ENCODE results near the gene SEL1L. TPM values are rescaled to one million over a fixed set of nuclear protein-coding genes. Genes with fewer than 3 reads are reported as not detected.

Gene SEL1L
- polyA plus RNA-seq, 3 donors, result 14.4 to 48.4 (median 42.5) TPM

GRCh38 chr14:81485372-81485771 lies 48.3 kb downstream of the SEL1L start:
- Mint-ChIP-seq H3K27me3 (ENCODE audit: low read depth in 3 of 3) (no peaks in the 10 kb centered on the region), H3K27ac (no peak overlapping the region), H3K36me3 (peaks cover 76 to 85% of the 10 kb centered on the region in 2 donors), H3K9me3 (no peaks in the 10 kb centered on the region), H3K4me1 (no peaks in the 10 kb centered on the region), H3K4me3 (no peak overlapping the region)
- Histone ChIP-seq H2AFZ (ENCODE audit: insufficient read depth, low read depth, low read length, poor library complexity, severe bottlenecking) (no peak overlapping the region), H4K20me1 (ENCODE audit: insufficient read depth, low read length) (no peaks in the 10 kb centered on the region), H3K4me2 (replicated peaks; ENCODE audit: extremely low read depth, low read length, poor library complexity, severe bottlenecking) (no peak overlapping the region), H3K27me3 (ENCODE audit: control insufficient read depth in 2 of 2, insufficient read depth in 2 of 2, low read length in 2 of 2) (no peaks in the 10 kb centered on the region), H3K27ac (ENCODE audit: low read depth in 1 of 2, low read length in 2 of 2) (no peak overlapping the region), H3K9me3 (replicated peaks in 1 of 2; ENCODE audit: control insufficient read depth in 1 of 2, insufficient read depth in 1 of 2, low read length in 2 of 2) (no peaks in the 10 kb centered on the region), H3K79me2 (ENCODE audit: insufficient read depth, low read length) (no peaks in the 10 kb centered on the region), H3K9ac (ENCODE audit: insufficient read depth, low read length, poor library complexity, severe bottlenecking) (no peak overlapping the region), H3K36me3 (replicated peaks in 1 of 2; ENCODE audit: control insufficient read depth in 1 of 2, insufficient read depth in 2 of 2, low read length in 2 of 2) (peaks cover 96 to 100% of the 10 kb centered on the region in 2 donors), H3K4me3 (replicated peaks in 1 of 3; ENCODE audit: low read depth in 2 of 3, low read length in 3 of 3) (no peak overlapping the region), H3K4me1 (ENCODE audit: control insufficient read depth in 1 of 2, insufficient read depth in 2 of 2, low read length in 2 of 2) (no peaks in the 10 kb centered on the region)
- no peak for DNase-seq
- TF ChIP-seq CTCF (IDR thresholded peaks at IDR 0.05), result no peak
- no CpG with 5 or more reads among the region's 7 CpGs for whole genome bisulfite sequencing (ENCODE audit: insufficient coverage)
- intact Hi-C loops (cut with micrococcal nuclease), result no loop called here

GRCh38 chr14:81484120-81484519 lies 49.5 kb downstream of the SEL1L start:
- Histone ChIP-seq H2AFZ (ENCODE audit: insufficient read depth, low read depth, low read length, poor library complexity, severe bottlenecking) (no peak overlapping the region), H3K4me2 (replicated peaks; ENCODE audit: extremely low read depth, low read length, poor library complexity, severe bottlenecking) (no peak overlapping the region), H3K9ac (ENCODE audit: insufficient read depth, low read length, poor library complexity, severe bottlenecking) (no peak overlapping the region), H3K4me3 (replicated peaks in 1 of 3; ENCODE audit: low read depth in 2 of 3, low read length in 3 of 3) (no peak overlapping the region), H3K4me1 (ENCODE audit: control insufficient read depth in 1 of 2, insufficient read depth in 2 of 2, low read length in 2 of 2) (no peaks in the 10 kb centered on the region), H3K36me3 (replicated peaks in 1 of 2; ENCODE audit: control insufficient read depth in 1 of 2, insufficient read depth in 2 of 2, low read length in 2 of 2) (peaks cover 94 to 100% of the 10 kb centered on the region in 2 donors), H3K9me3 (replicated peaks in 1 of 2; ENCODE audit: control insufficient read depth in 1 of 2, insufficient read depth in 1 of 2, low read length in 2 of 2) (no peaks in the 10 kb centered on the region), H3K27ac (ENCODE audit: low read depth in 1 of 2, low read length in 2 of 2) (no peak overlapping the region), H3K27me3 (ENCODE audit: control insufficient read depth in 2 of 2, insufficient read depth in 2 of 2, low read length in 2 of 2) (no peaks in the 10 kb centered on the region), H4K20me1 (ENCODE audit: insufficient read depth, low read length) (no peaks in the 10 kb centered on the region), H3K79me2 (ENCODE audit: insufficient read depth, low read length) (no peaks in the 10 kb centered on the region)
- no peak for DNase-seq
- TF ChIP-seq CTCF (IDR thresholded peaks at IDR 0.05), result no peak
- Mint-ChIP-seq H3K36me3 (peaks cover 76 to 86% of the 10 kb centered on the region in 2 donors), H3K9me3 (no peaks in the 10 kb centered on the region), H3K27me3 (ENCODE audit: low read depth in 3 of 3) (no peaks in the 10 kb centered on the region), H3K4me3 (no peak overlapping the region), H3K27ac (no peak overlapping the region), H3K4me1 (no peaks in the 10 kb centered on the region)
- intact Hi-C loops (cut with micrococcal nuclease), result no loop called here
- 95% methylated on average over 3 of the region's 4 CpGs for WGBS (ENCODE audit: insufficient coverage)

Data from CD14-positive monocyte (primary cell).